Thoracic aorta (tissue), 2 donors: Measurements from ENCODE around the gene CLEC2B. TPM values are rescaled to one million over a fixed set of nuclear protein-coding genes. Genes with fewer than 3 reads are reported as not detected.

Experiments
- ATAC-seq: fragments of 150-250 bp; one replicate; pipeline ENCODE4 v1.8.0; 2017; ENCODE audit warnings: low read depth; ENCODE audit not compliant: insufficient number of reproducible peaks, low FRiP score
- DNase-seq: peaks from one replicate; pipeline ENCODE4 v3.0.0-alpha.2; 2020; ENCODE audit warnings: low spot score
- H3K27ac ChIP-seq, 2 donors: fragments of 200-600 bp; sonication (generic); 1 replicate in 1 of 2; 2 replicates in 1 of 2; pipeline ENCODE4 v1.5.1; 2016; ENCODE audit warnings: mild to moderate bottlenecking in 2 of 2, moderate library complexity in 2 of 2
- H3K27me3 ChIP-seq: fragments of 200-600 bp; sonication (generic); replicated peaks from 2 replicates; pipeline ENCODE4 v1.6.0; 2016; ENCODE audit warnings: mild to moderate bottlenecking; ENCODE audit not compliant: insufficient read depth
- H3K36me3 ChIP-seq: fragments of 200-600 bp; sonication (generic); one replicate; pipeline ENCODE4 v1.5.1; 2016
- H3K4me1 ChIP-seq, 2 donors: fragments of 200-600 bp; sonication (generic); 1 replicate in 1 of 2; 2 replicates in 1 of 2; pipeline versions ENCODE4 v1.5.1 to v1.6.0; 2016; ENCODE audit warnings: low read depth in 2 of 2, mild to moderate bottlenecking in 1 of 2; ENCODE audit not compliant: control insufficient read depth in 1 of 2
- H3K4me3 ChIP-seq: fragments of 200-600 bp; sonication (generic); 2 replicates; pipeline ENCODE4 v1.5.1; 2016; ENCODE audit warnings: mild to moderate bottlenecking
- H3K9me3 ChIP-seq: fragments of 200-600 bp; sonication (generic); 2 replicates; pipeline ENCODE4 v1.5.1; 2016
- total RNA-seq, 2 donors: library from RNA; depleted of rRNA; stranded (reverse); fragments of >200 nt; gene quantifications; one replicate each; pipeline versions ENCODE4 v1.1.0 to v1.2.3, GENCODE V29; 2016
- TF ChIP-seq, protein P1 (sequence below): fragments of 200-600 bp; sonication (generic); IDR thresholded peaks from one replicate; pipeline ENCODE4 v1.5.1; 2019; ENCODE audit warnings: antibody characterized with exemption

The CLEC2B gene
- total RNA-seq, 2 donors from 2014 or later: 13.1 to 14.9 TPM

DNA sequence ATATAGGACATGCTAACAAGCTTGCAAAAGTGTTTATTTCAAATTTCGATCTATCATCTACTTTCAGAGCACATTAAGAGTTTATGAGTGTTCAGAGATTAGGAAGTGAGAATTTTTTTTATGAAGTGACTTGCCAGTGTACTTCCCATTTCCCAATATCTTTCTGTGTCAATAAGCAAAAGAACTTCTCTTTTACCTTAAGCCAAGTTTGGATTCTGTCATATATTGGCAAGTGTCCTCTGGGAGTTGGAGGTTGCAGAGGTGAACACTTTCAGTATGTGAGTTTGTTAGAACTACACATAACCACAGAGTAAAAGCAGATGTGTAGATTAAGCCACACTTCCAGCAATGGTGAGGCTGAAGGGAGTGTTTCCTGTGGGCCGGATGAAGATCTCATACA lies 58.5 kb downstream of the CLEC2B start:
- H3K4me3 ChIP-seq: no peak overlapping the region
- no peaks in the 10 kb centered on the region for H3K36me3 ChIP-seq
- ATAC-seq: no peak
- no peak overlapping the region for H3K27ac ChIP-seq
- no peaks in the 10 kb centered on the region for H3K27me3 ChIP-seq
- TF ChIP-seq, protein P1, sequence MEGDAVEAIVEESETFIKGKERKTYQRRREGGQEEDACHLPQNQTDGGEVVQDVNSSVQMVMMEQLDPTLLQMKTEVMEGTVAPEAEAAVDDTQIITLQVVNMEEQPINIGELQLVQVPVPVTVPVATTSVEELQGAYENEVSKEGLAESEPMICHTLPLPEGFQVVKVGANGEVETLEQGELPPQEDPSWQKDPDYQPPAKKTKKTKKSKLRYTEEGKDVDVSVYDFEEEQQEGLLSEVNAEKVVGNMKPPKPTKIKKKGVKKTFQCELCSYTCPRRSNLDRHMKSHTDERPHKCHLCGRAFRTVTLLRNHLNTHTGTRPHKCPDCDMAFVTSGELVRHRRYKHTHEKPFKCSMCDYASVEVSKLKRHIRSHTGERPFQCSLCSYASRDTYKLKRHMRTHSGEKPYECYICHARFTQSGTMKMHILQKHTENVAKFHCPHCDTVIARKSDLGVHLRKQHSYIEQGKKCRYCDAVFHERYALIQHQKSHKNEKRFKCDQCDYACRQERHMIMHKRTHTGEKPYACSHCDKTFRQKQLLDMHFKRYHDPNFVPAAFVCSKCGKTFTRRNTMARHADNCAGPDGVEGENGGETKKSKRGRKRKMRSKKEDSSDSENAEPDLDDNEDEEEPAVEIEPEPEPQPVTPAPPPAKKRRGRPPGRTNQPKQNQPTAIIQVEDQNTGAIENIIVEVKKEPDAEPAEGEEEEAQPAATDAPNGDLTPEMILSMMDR: no peak
- H3K4me1 ChIP-seq: no peaks in the 10 kb centered on the region
- H3K9me3 ChIP-seq: no peaks in the 10 kb centered on the region
- no peak for DNase-seq

DNA sequence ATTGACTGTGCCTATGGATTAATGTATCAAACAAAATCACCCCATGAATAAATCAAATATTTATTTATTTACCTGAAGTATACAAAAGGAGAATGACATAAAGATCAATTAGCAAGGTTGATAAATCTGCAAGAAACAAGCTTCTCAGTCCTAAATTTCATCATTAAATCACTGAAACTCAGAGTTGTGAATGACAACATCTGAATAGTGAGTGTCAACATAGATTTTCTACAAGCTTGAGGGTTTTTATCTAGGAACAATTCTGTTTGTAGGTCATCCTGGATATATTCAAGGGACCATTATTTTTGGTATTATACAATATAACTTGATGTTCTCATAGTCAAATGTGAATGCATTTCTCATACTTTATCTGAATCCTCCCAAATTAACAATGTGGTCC lies 59.3 kb downstream of the CLEC2B start:
- no peaks in the 10 kb centered on the region for H3K9me3 ChIP-seq
- TF ChIP-seq, protein P1: no peak
- H3K27me3 ChIP-seq: no peaks in the 10 kb centered on the region
- ATAC-seq: no peak
- no peak overlapping the region for H3K27ac ChIP-seq
- DNase-seq: no peak
- H3K4me1 ChIP-seq: no peaks in the 10 kb centered on the region
- H3K36me3 ChIP-seq: no peaks in the 10 kb centered on the region
- no peak overlapping the region for H3K4me3 ChIP-seq

DNA sequence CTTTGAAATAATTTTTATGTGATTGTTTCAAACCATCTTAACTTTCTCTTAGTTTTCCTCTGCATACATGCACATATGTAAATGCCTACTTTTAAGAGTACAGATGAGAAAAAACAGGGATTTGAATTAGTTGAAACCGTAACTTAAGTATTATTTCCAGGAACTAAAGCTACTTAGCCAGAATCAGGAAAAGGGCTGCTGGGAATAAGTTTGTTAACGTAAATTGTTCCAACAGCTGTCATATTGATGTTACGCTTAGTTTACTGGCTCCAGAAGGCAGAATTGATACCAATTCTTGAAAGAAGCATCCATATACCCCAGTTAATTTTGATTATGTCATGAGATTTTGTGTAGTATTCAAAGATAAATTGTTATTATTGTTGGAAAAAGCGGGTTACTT lies 59.8 kb downstream of the CLEC2B start:
- Histone ChIP-seq H3K27me3 (no peaks in the 10 kb centered on the region), H3K4me1 (no peaks in the 10 kb centered on the region), H3K27ac (no peak overlapping the region), H3K9me3 (no peaks in the 10 kb centered on the region), H3K4me3 (no peak overlapping the region), H3K36me3 (no peaks in the 10 kb centered on the region)
- TF ChIP-seq, protein P1: no peak
- no peak for DNase-seq
- ATAC-seq: no peak

DNA sequence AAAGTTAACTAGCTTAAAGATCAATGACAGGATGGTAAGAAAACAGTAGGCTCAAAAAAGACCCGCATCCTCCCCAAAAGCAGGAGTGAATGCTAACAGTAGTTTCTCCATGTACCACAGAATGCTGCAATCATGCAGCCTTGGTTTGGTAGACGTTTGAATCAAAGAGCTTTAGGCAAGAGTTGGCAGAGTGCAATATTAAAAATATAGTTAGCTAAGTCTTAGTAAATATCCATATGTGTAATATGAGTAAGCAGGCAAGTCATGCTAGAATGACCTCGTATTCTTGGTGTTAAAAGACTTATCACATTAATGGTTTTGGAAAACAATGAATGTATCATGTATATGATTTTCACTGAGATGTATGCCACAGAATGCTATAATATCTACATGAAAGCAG lies 60.6 kb downstream of the CLEC2B start:
- ATAC-seq: no peak
- TF ChIP-seq, protein P1: no peak

DNA sequence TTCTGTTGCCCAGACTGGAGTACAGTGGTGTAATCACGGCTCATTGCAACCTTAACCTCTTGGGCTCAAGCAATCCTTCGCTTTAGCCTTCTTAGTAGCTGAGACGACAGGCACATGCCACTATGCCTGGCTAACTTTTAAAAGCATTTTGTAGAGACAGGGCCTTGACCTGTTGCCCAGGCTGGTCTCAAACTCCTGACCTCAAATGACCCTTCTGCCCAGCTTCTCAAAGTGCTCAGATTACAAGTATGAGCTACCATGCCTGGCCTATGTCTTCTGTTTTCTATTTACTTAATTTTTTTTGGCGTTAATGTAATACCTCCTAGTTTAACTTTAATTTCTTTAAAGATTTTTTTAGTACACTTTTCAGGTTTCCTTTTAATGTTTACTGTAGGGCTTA lies 62.4 kb downstream of the CLEC2B start:
- no peaks in the 10 kb centered on the region for H3K9me3 ChIP-seq
- no peaks in the 10 kb centered on the region for H3K27me3 ChIP-seq
- DNase-seq: no peak
- no peak for ATAC-seq
- no peak overlapping the region for H3K27ac ChIP-seq
- H3K4me3 ChIP-seq: no peak overlapping the region
- no peaks in the 10 kb centered on the region for H3K4me1 ChIP-seq
- H3K36me3 ChIP-seq: no peaks in the 10 kb centered on the region
- TF ChIP-seq, protein P1: no peak

More for the DNA sequence above, 60.6 kb downstream of the CLEC2B start:
- H3K36me3 ChIP-seq: no peaks in the 10 kb centered on the region
- H3K4me3 ChIP-seq: no peak overlapping the region
- H3K27ac ChIP-seq: no peak overlapping the region
- no peak for DNase-seq
- no peaks in the 10 kb centered on the region for H3K9me3 ChIP-seq
- no peaks in the 10 kb centered on the region for H3K4me1 ChIP-seq
- H3K27me3 ChIP-seq: no peaks in the 10 kb centered on the region
